HepG2 (cell line): ENCODE measurements around the gene DPP7. TPM values are rescaled to one million over a fixed set of nuclear protein-coding genes. Genes with fewer than 3 reads are reported as not detected.
A peak's percentile ranks its signal among the peaks of the same experiment; 100 is the strongest.

ENCODE experiments used
- ATAC-seq: fragments of 200-7000 bp; cut with Tn5 transposase; 3 replicates; pipeline ENCODE4 v1.9.1; 2020; ENCODE audit warnings: mild to moderate bottlenecking, moderate library complexity
- BruUV-seq: library from RNA; stranded (reverse); fragments of 400-500 nt; replicated peaks from 2 replicates; lab custom pipeline; 2021; lab: Mats Ljungman, UMichigan
- CTCF ChIA-PET: fragments of 300-600 bp; formaldehyde crosslinking; extraction: SDS; loops from one replicate; lab custom pipeline; 2021; ENCODE audit warnings: low total read pairs, inconsistent platforms, low intra/inter-chr PET ratio; lab: Yijun Ruan, JAX
- POLR2A ChIA-PET: fragments of 350-600 bp; sonication (Branson Sonifier 250); formaldehyde crosslinking; loops from one replicate; lab custom pipeline; 2020; ENCODE audit warnings: antibody characterized with exemption, inconsistent platforms; lab: Yijun Ruan, JAX
- DNase-seq: peaks from one replicate; pipeline ENCODE4 v3.0.0-alpha.2; 2015; ENCODE audit warnings: low spot score
- FAIRE-seq: peaks from 3 replicates; lab custom pipeline; 2011; peaks lifted over from hg19 to GRCh38; lab: Jason Lieb, UNC
- H2AFZ ChIP-seq: one replicate; pipeline ENCODE4 v1.6.1; 2011; ENCODE audit warnings: low read length, inconsistent platforms
- H3K27ac ChIP-seq: fragments of 300-600 bp; 3 replicates; pipeline ENCODE4 v1.8.0; 2011; ENCODE audit warnings: mixed run types, mild to moderate bottlenecking, mixed read lengths, low read length, inconsistent platforms; ENCODE audit not compliant: insufficient read depth; ENCODE audit errors: extremely low read length
- H3K27me3 ChIP-seq, 2 experiments: fragments of 200-600 bp in 1 of 2; 2 replicates in 1 of 2; 3 replicates in 1 of 2; pipeline versions ENCODE4 v1.6.0 to v1.8.0; 2011; ENCODE audit warnings: low read length in 2 of 2, mild to moderate bottlenecking in 2 of 2, moderate library complexity in 2 of 2, inconsistent platforms in 1 of 2; ENCODE audit not compliant: insufficient read depth in 2 of 2, control insufficient read depth in 1 of 2
- H3K36me3 ChIP-seq, 2 experiments: fragments of 200-600 bp in 1 of 2; replicated peaks in 1 of 2; 2 replicates in 1 of 2; 3 replicates in 1 of 2; pipeline versions ENCODE4 v1.5.1 to v1.8.0; 2011; ENCODE audit warnings: low read length in 2 of 2, inconsistent platforms in 1 of 2; ENCODE audit not compliant: insufficient read depth in 2 of 2, control insufficient read depth in 1 of 2
- H3K4me1 ChIP-seq: 2 replicates; pipeline ENCODE4 v1.5.1; 2012; ENCODE audit warnings: low read length, inconsistent platforms; ENCODE audit not compliant: insufficient read depth
- H3K4me2 ChIP-seq: 2 replicates; pipeline ENCODE4 v1.6.0; 2011; ENCODE audit warnings: low read depth, low read length, inconsistent platforms
- H3K4me3 ChIP-seq, 3 experiments: fragments of 200-600 bp in 1 of 3; sonication (generic), shearing (Covaris generic) in 1 of 3; replicated peaks in 1 of 3; 2 replicates each; pipeline ENCODE4 v1.5.1; 2011 to 2016; ENCODE audit warnings: low read length in 3 of 3, inconsistent platforms in 2 of 3, low read depth in 2 of 3, mild to moderate bottlenecking in 2 of 3, control low read depth in 1 of 3, mixed read lengths in 1 of 3; ENCODE audit not compliant: insufficient read depth in 1 of 3
- H3K79me2 ChIP-seq: one replicate; pipeline ENCODE4 v1.6.1; 2011; ENCODE audit warnings: low read length, inconsistent platforms; ENCODE audit not compliant: insufficient read depth
- H3K9ac ChIP-seq: 2 replicates; pipeline ENCODE4 v1.6.0; 2011; ENCODE audit warnings: mild to moderate bottlenecking, low read depth, low read length, inconsistent platforms; ENCODE audit not compliant: insufficient read depth
- H3K9me3 ChIP-seq: 2 replicates; pipeline ENCODE4 v1.5.1; 2012; ENCODE audit warnings: mild to moderate bottlenecking, low read length
- H4K20me1 ChIP-seq: 2 replicates; pipeline ENCODE4 v1.6.0; 2011; ENCODE audit warnings: inconsistent platforms, mild to moderate bottlenecking, low read length, moderate library complexity; ENCODE audit not compliant: insufficient read depth
- CAMTA2 ChIP-seq: sonication (generic); formaldehyde crosslinking; IDR thresholded peaks from 2 replicates; pipeline ENCODE4 v1.4.0; 2020; ENCODE audit warnings: mild to moderate bottlenecking, missing genetic modification reagents, borderline replicate concordance
- CEBPB ChIP-seq: IDR thresholded peaks from 2 replicates; pipeline ENCODE4 v1.6.1; 2011; ENCODE audit warnings: low read depth, low read length, improper control_type of control experiment, borderline replicate concordance
- MED1 ChIP-seq: sonication (generic); formaldehyde crosslinking; IDR thresholded peaks from 2 replicates; pipeline ENCODE4 v1.4.0; 2020; ENCODE audit warnings: missing genetic modification reagents
- MED13 ChIP-seq: sonication (generic); formaldehyde crosslinking; IDR thresholded peaks from 2 replicates; pipeline ENCODE4 v1.5.0; 2020; ENCODE audit warnings: missing genetic modification reagents
- MYC ChIP-seq: sonication (generic); formaldehyde crosslinking; IDR thresholded peaks from 2 replicates; pipeline ENCODE4 v1.9.0; 2021; ENCODE audit warnings: missing genetic modification reagents, borderline replicate concordance
- PPARG ChIP-seq: conservative IDR thresholded peaks from 2 replicates; pipeline ENCODE4 v1.6.1; 2016; ENCODE audit warnings: missing biosample characterization, missing genetic modification reagents
- RFXANK ChIP-seq: IDR thresholded peaks from 2 replicates; pipeline ENCODE4 v1.6.1; 2016
- SOX6 ChIP-seq, 2 experiments: fragments of 450-650 bp in 1 of 2; sonication (generic) in 1 of 2; formaldehyde crosslinking in 1 of 2; IDR thresholded peaks; 2 replicates each; pipeline versions ENCODE4 v1.4.0 to v1.6.1; 2017 to 2020; ENCODE audit warnings: antibody characterized with exemption in 1 of 2, mild to moderate bottlenecking in 1 of 2, missing genetic modification reagents in 1 of 2
- SPEN ChIP-seq: sonication (generic); formaldehyde crosslinking; IDR thresholded peaks from 2 replicates; pipeline ENCODE4 v1.5.1; 2020; ENCODE audit warnings: low read depth, mild to moderate bottlenecking, missing genetic modification reagents
- THRA ChIP-seq: sonication (generic); formaldehyde crosslinking; IDR thresholded peaks from 2 replicates; pipeline ENCODE4 v1.4.0; 2020; ENCODE audit warnings: missing genetic modification reagents, borderline replicate concordance
- TP53 ChIP-seq: sonication (generic); formaldehyde crosslinking; conservative IDR thresholded peaks from 2 replicates; pipeline ENCODE4 v1.4.0; 2020; ENCODE audit warnings: missing genetic modification reagents
- ZFAT ChIP-seq: sonication (generic); formaldehyde crosslinking; conservative IDR thresholded peaks from 2 replicates; pipeline ENCODE4 v1.8.1; 2023; ENCODE audit warnings: missing genetic modification reagents, inconsistent platforms
- ZNF329 ChIP-seq: sonication (generic); formaldehyde crosslinking; IDR thresholded peaks from 2 replicates; pipeline ENCODE4 v1.9.0; 2021; ENCODE audit warnings: low read depth, mild to moderate bottlenecking, missing genetic modification reagents
- ZNF362 ChIP-seq: sonication (generic); formaldehyde crosslinking; IDR thresholded peaks from 2 replicates; pipeline ENCODE4 v1.4.0; 2020; ENCODE audit warnings: missing genetic modification reagents, mild to moderate bottlenecking, borderline replicate concordance
- ZNF546 ChIP-seq: sonication (generic); formaldehyde crosslinking; conservative IDR thresholded peaks from 2 replicates; pipeline ENCODE4 v1.8.1; 2023; ENCODE audit warnings: mild to moderate bottlenecking, missing genetic modification reagents
- ZNF691 ChIP-seq: sonication (generic); formaldehyde crosslinking; IDR thresholded peaks from 2 replicates; pipeline ENCODE4 v1.4.0; 2020; ENCODE audit warnings: missing genetic modification reagents, low read depth, mild to moderate bottlenecking, borderline replicate concordance
- ZNF710 ChIP-seq: sonication (generic); formaldehyde crosslinking; IDR thresholded peaks from 2 replicates; pipeline ENCODE4 v1.5.0; 2020; ENCODE audit warnings: mild to moderate bottlenecking, missing genetic modification reagents, borderline replicate concordance
- WGBS: methylation state at CpG from one replicate; pipeline ENCODE4 v1.1.6; 2017; ENCODE audit warnings: low lambda C conversion rate; 5-methylcytosine and 5-hydroxymethylcytosine counted together
- in situ Hi-C: cut with HindIII; loops from 2 replicates; pipeline ENCODE4 v1.10.0; 2017; ENCODE audit warnings: low pct_unique_long_range_greater_than_20kb; ENCODE audit not compliant: extremely low pct_ligation_motif_present
- intact Hi-C: fragments of 100-400 bp; cut with micrococcal nuclease; formaldehyde crosslinking; loops from one replicate; pipeline ENCODE4 v1.10.0; 2022; ENCODE audit not compliant: unreplicated experiment
- polyA plus RNA-seq, 8 experiments: library from polyadenylated mRNA; depleted of rRNA in 3 of 8; stranded (reverse) in 7 of 8; unstranded in 1 of 8; fragments of >200 nt; fragmentation: Illumina TruSeq in 4 of 8; extraction: Trizol in 4 of 8; gene quantifications; 2 replicates each; pipeline versions ENCODE4 v1.2.1 to v1.2.3, GENCODE V29; 2011 to 2016; ENCODE audit warnings: low read depth in 4 of 8, missing spikeins in 1 of 8, mixed read lengths in 1 of 8; ENCODE audit not compliant: insufficient read depth in 1 of 8
- total RNA-seq, 5 experiments: library from RNA; depleted of rRNA; stranded (reverse); fragments of >200 nt; fragmentation: Illumina TruSeq; extraction: Trizol; gene quantifications; 2 replicates each; pipeline ENCODE4 v1.2.3, GENCODE V29; 2016; ENCODE audit warnings: low read depth in 1 of 5

Gene DPP7
- total and polyA plus RNA-seq, 2 of the 13 experiments (the other 11 are each of a cell fraction or from before 2014, with no cell fraction given): 1.2 to 4.5 TPM

- Histone ChIP-seq H4K20me1 (no peaks in the 10 kb centered on the region), H3K9me3 (no peaks in the 10 kb centered on the region), H2AFZ (no peak overlapping the region), H3K27ac (peak overlapping the region; percentile 63), H3K4me1 (peaks cover 50% of the 10 kb centered on the region), H3K36me3 (peaks cover 3 to 19% of the 10 kb centered on the region in 2 experiments; a peak in 2 of 5 replicates), H3K79me2 (no peaks in the 10 kb centered on the region), H3K9ac (peak overlapping the region; percentile 56; the same call in 1 of the 2 replicates), H3K27me3 (no peaks in the 10 kb centered on the region), H3K4me3 (peak overlapping the region; percentile 45 to 73 (median 51); a peak in 5 of 6 replicates), H3K4me2 (peak overlapping the region; percentile 82)
- ATAC-seq (peak; percentile 11), FAIRE-seq (peak; percentile 43), DNase-seq (no peak)
- in situ Hi-C loops: loop anchor here (5.0 kb wide), 1 partner anchor 116 kb away; the partner anchor contains the start of genes CYSRT1 and RNF224
- intact Hi-C loops: loop anchor here (10.0 kb wide), 1 partner anchor 64 kb away; the partner anchor contains the start of genes LRRC26 and TMEM210
- ChIA-PET CTCF (no interaction called here), POLR2A (interaction anchor here (0.7 to 1.4 kb wide), 6 partner anchors 16 to 131 kb away, joined by 3 to 8 read pairs (median 4); partner anchors contain the start of genes MAN1B1, SAPCD2 and TUBB4B)
- WGBS: 55% methylated on average over 28 of the region's 28 CpGs
- no TSS peak for BruUV-seq
- TF ChIP-seq CEBPB (no peak), ZNF329 (CRISPR knock-in tag) (no peak), RFXANK (CRISPR knock-in tag) (no peak), MED1 (CRISPR knock-in tag) (peak; percentile 36; the same call in 1 of the 2 replicates), ZNF362 (CRISPR knock-in tag) (peak; percentile 64; the same call in 1 of the 2 replicates), PPARG (CRISPR knock-in tag) (peak; percentile 85), ZNF546 (0 out of 2 replicates have a peak, but pooled peaks have one; percentile 13), ZNF710 (CRISPR knock-in tag) (no peak), ZNF691 (CRISPR knock-in tag) (no peak), MED13 (CRISPR knock-in tag) (0 out of 2 replicates have a peak, but pooled peaks have one; percentile 8), SPEN (CRISPR knock-in tag) (peak; percentile 21; the same call in 1 of the 2 replicates), ZFAT (CRISPR knock-in tag) (no peak), MYC (CRISPR knock-in tag) (no peak), CAMTA2 (CRISPR knock-in tag) (no peak), THRA (CRISPR knock-in tag) (0 out of 2 replicates have a peak, but pooled peaks have one; percentile 11), SOX6 (IDR thresholded peaks at IDR 0.05) (no peak), SOX6 (CRISPR knock-in tag; IDR thresholded peaks at IDR 0.05) (peak; percentile 45; the same call in 1 of the 2 replicates), TP53 (no peak)
These were observed 3.4 kb downstream of the DPP7 start for GRCh38 chr9:137110911-137111787.
